Measurements from ENCODE around the gene SLC7A1.

DNA sequence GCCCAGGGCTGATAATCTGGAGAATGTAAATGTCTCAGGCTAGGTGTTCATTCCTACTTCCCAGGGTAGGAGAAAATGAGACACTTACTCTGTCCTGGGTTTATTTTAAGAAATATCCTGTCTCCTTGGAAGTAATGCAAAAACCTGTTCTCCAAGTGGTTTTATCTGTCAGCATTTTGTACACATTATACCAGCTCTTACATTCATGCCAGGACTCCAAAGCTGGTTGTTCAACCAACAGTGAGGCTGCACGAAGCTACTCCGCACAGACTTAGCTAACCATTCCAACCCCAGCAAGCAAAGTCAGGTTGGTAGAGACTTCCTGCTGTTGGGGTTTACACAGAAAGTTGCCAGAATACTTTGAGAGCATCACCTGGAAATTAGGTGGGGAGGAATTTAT is 55.6 kb downstream of the SLC7A1 start:
- TF ChIP-seq, protein P1, sequence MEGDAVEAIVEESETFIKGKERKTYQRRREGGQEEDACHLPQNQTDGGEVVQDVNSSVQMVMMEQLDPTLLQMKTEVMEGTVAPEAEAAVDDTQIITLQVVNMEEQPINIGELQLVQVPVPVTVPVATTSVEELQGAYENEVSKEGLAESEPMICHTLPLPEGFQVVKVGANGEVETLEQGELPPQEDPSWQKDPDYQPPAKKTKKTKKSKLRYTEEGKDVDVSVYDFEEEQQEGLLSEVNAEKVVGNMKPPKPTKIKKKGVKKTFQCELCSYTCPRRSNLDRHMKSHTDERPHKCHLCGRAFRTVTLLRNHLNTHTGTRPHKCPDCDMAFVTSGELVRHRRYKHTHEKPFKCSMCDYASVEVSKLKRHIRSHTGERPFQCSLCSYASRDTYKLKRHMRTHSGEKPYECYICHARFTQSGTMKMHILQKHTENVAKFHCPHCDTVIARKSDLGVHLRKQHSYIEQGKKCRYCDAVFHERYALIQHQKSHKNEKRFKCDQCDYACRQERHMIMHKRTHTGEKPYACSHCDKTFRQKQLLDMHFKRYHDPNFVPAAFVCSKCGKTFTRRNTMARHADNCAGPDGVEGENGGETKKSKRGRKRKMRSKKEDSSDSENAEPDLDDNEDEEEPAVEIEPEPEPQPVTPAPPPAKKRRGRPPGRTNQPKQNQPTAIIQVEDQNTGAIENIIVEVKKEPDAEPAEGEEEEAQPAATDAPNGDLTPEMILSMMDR (IDR thresholded peaks at IDR 0.05 in 4 of 5, conservative IDR thresholded peaks at IDR 0.05 in 1 of 5), result no peak
- no peak for TF ChIP-seq POLR2A (IDR thresholded peaks at IDR 0.05)
